GM19438 (cell line): Measurements from ENCODE around the gene LIMS2.

ENCODE experiments used
- ATAC-seq: cut with Tn5 transposase; IDR thresholded peaks from one replicate; pipeline ENCODE4 v1.9.1; 2021; ENCODE audit warnings: low read depth; ENCODE audit not compliant: unreplicated experiment

Gene LIMS2

DNA sequence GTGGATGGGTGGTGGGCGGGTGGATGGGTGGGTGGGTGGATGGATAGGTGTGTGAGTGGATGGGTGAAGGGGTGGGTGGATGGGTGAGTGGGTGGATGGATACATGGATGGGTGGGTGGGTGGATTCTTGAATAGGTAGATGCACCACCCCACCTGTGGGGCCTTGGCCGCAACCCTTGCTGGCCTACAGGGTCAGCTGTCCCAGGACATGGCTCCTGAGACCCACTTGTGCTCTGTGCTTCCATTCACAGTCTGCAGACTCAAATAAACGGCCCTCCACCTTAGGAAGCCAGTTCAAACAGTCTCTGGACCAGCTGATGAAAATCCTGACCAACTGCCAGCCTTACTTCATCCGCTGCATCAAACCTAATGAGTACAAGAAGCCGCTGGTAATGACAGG lies 85.5 kb downstream of the LIMS2 start:
- ATAC-seq, result no peak

DNA sequence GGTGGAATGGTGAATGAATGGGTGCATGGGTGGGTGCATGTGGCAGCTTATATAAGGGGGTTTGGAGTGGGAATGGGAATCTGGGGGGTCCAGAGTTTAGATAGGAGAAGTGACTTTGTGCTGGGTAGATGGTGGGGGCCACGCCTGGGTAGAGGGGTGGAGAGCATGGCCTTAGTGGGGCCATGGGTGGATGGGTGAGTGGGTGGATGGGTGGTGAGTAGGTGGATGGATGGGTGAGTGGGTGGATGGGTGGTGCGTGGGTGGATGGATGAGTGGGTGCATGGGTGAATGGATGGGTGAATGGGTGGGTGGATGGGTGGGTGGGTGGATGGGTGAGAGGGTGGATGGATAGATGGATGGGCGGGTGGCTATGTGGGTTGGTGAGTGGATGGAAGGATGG lies 86.0 kb downstream of the LIMS2 start:
- ATAC-seq, result no peak
